GM18868 (cell line): Measurements from ENCODE around the gene WNK2.
"Not testable (repeated sequence)": the region's sequence is repeated elsewhere in the genome, so short reads cannot be mapped to it uniquely, and the experiment has no call there.

Experiments
- ATAC-seq: cut with Tn5 transposase; IDR thresholded peaks from one replicate; pipeline ENCODE4 v1.9.1; 2021; ENCODE audit warnings: mild to moderate bottlenecking, moderate library complexity; ENCODE audit not compliant: unreplicated experiment

WNK2 gene

DNA sequence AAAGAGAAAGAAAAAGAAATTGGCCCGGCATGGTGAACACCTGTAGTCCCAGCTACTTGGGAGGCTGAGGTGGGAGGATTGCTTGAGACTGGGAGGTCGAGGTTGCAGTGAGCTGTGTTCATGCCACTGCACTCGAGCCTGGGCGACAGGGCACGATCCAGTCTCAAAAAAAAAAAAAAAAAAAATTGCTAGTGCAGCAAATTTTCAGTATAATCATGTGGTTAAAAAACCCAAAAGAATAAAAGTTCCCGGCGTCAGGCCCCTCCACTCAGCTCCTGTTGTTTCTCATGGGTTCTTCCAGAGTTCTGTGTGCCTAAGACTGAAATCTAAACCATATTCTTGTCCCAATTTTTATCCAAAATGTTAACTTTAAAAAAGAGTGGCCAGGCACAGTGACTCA lies 49.1 kb downstream of the WNK2 start:
- no peak for ATAC-seq

DNA sequence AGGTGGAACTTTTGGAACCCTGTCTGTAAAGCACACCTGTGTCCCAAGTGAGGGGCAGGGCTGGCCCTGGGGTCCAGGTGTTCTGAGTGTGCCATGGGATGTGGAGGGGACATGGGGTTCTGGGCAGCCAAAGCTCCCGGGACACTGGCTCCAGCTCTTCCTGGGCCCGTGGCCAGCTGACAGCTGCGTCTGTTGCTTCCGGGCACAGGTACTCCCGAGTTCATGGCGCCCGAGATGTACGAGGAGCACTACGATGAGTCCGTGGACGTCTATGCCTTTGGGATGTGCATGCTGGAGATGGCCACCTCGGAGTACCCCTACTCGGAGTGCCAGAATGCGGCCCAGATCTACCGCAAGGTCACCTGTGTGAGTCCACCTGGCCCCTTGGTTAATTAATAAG lies 50.7 kb downstream of the WNK2 start:
- ATAC-seq: no peak

- no peak for ATAC-seq
Measured at GRCh38 chr9:93235300-93235960, 51.5 kb downstream of the WNK2 start.

GRCh38 chr9:93236541-93237206 lies 52.7 kb downstream of the WNK2 start:
- ATAC-seq: no peak

GRCh38 chr9:93237540-93237939 lies 53.6 kb downstream of the WNK2 start:
- ATAC-seq: no peak

DNA sequence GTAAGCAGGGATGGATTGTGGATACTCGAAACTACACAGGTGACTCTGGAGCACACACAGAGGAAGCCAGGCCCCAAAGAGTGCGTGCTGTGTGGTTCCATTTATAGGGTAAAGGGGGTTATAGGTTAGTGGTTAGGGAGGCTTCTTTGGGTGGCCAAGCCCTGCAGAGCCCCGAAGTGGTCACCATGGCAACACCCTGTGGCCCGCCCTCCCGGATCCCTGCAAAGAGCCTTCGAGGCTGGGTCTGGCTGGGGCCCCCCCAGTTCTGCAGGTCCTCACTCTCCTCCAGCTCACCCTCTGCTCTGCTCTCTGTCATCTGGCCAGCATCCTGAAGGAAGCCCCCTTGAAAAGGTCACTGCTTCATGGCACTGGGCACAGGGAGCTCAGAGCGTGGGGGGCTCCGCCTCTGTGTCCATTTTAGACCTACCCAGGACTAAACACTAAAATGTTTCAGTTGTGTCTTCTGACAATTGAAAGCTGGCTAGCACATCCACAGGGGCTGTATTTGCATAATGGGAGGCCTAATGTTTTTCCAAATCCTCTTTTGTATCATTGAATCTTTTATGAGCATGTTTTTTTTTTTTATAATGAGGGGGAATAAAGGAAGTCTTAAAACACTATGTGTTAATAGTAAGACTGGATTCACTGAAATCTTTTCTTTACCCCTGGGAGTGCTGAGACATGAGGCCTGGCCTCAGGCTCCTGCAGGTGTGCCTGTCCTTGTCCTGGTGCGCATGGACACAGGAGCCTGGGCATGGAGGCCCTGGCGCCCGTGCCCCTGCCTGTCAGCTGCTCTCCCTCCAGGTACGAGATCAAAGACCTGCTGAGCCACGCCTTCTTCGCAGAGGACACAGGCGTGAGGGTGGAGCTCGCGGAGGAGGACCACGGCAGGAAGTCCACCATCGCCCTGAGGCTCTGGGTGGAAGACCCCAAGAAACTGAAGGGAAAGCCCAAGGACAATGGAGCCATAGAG lies 55.3 kb downstream of the WNK2 start:
- no peak for ATAC-seq

- no peak for ATAC-seq
Measured at GRCh38 chr9:93240891-93241334, 57.0 kb downstream of the WNK2 start.

DNA sequence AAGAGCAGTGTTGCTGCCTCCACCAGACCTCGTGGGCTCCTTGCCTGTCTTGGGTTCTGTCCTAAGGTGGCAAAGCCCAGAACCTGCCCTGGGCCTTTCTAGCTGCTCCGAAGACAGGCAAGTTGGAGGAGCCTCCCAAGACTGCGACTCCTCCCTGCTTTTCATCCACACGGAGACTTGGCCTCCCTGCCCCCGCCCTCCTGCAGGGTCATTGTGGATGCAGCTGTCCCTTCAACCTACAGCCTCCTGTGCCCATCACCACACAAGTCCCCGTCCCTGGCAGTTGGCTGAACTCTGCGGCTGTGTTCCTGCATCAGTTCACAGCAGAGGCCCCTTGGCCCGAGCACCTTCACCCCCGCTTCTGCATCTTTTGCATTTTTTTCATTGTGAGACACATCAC lies 59.2 kb downstream of the WNK2 start:
- no peak for ATAC-seq

DNA sequence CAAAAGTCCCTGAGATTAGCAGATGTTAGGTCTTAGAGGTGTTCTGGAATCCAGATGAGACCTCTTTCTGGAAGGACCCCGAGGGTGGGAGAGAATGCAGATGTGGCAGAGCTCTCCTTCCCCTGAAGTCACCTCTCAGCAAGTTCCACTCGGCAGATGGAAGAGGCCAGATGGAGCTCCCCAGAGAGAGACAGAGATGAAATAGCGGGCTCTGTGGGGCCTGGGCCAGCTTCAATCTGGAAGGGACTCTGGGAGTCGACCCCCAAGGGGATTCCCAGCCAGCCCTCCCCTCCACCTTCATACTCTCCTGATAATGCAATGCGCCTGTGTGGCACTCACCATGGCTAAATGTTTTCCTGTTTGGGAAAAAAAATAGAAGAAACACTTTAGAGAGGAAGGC lies 60.2 kb downstream of the WNK2 start:
- no peak for ATAC-seq

DNA sequence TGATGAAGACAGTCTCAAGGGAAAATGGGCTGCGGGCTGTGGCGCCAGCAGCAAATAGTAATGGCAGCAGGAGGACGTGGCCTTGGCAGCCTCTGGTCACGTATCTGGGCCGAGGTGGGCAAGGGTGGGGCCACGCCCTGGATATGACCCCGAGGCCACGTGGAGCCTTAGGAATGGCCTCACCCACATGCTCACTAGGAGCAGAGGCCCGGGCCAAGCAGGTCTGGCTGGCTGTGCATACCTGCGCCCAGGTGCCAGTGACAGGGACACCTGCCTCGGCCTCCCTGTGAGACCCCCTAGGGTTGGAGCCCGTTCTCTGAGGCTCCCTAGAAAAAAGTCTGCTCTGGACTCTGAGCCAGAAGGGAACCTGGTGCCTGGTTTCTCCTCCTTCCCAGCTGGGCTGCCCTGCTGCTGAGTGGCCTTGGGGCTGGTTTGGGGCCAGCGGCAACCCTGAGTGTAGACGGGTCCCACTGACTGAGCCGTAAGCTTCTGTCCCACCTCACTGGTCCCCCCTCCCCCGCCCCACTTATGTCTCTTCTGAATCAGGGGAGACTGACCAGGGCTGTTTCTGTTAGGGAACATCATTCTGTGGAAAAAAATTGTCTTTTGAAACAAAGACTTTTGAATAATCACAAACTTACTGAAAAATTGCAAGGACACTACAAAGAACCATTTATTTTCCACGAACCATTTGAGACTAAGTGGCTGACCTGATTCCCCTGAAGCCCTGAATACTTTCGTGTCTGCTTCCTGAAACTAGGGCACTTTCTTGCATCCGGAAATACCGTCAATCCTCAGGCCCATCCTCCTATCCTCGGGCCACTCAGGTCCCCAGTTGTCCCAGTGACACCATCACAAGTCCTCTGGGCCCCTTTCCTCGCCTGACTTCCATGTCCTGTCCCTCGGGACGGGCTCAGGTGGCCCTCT lies 60.8 kb downstream of the WNK2 start:
- no peak for ATAC-seq

- no peak for ATAC-seq
Measured at GRCh38 chr9:93245437-93245970, 61.6 kb downstream of the WNK2 start.

DNA sequence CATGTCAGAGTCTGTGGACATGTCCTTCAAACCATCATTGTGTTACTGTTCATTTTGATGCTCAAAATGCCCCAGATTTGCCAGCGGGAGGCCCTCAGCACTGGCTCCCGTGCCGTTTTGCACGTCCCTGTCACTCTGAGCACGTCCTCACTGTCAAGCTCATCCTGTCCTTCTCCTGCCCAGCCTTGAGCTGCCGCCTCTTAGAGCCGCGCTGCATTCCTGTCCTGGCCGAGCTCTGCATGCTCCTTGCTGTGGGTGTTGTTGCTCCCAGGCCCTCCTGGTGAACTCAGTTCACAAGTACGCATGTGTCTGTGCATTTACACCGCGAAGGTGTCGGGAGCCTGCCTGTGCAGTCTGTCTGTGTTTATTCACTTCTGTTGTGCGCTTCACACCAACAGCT lies 62.2 kb downstream of the WNK2 start:
- ATAC-seq: no peak

- no peak for ATAC-seq
Measured at GRCh38 chr9:93246526-93246925, 62.6 kb downstream of the WNK2 start.

DNA sequence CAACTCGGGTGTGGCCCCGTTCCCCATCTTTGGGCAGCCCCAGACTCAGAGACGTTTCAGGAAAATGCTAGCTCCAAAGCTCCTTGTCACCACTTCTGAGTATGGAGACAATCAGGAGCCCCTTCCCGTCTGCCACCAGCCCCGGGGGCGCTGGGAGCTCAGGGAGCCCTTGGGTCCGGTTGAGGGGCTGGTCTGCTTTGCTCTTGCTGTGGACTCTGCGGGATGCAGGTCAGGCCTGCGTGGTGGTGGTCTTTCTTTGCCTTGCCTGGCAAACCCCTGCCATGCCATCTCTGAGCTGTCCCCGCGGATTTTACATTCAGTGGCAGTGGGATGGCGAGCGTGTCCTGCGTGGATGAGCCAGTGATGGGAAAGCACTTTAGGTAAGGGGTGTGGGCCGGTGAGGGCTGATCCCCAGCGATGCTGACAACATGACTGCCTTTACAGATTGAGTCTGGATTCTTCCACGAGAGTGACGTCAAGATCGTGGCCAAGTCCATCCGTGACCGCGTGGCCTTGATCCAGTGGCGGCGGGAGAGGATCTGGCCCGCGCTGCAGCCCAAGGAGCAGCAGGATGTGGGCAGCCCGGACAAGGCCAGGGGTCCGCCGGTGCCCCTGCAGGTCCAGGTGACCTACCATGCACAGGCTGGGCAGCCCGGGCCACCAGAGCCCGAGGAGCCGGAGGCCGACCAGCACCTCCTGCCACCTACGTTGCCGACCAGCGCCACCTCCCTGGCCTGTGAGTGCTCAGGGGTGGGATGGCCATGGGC lies 63.3 kb downstream of the WNK2 start:
- ATAC-seq: no peak

DNA sequence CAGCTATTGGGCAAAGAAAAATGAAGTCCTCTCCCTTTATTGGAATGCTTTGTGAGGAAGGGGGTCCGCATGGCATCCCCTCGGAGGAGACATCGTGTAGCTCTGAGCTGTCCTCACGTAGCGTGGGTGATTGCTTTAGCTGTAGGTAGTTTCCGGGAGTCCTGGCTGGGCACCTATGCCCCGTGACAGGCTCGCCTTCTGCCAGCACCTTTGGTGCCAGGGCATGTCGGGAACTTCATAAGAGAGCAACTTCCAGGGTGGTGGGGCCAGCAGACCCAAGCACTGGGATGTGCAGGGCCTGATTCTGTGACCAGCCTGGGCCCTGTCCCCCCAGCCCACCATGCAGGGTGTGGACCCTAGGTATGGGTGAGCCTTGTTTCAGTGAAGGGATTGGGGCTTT lies 64.0 kb downstream of the WNK2 start:
- no peak for ATAC-seq

- ATAC-seq: no peak
Measured at GRCh38 chr9:93248386-93249040, 64.6 kb downstream of the WNK2 start.

GRCh38 chr9:93250185-93250584 lies 66.2 kb downstream of the WNK2 start:
- ATAC-seq: no peak

- ATAC-seq: not testable (repeated sequence)
Measured at GRCh38 chr9:93251309-93251708, 67.4 kb downstream of the WNK2 start.
